ENCODE measurements around the gene PRTN3. TPM values are rescaled to one million over a fixed set of nuclear protein-coding genes. Genes with fewer than 3 reads are reported as not detected.

PRTN3 gene
- polyA plus RNA-seq, 1 donor (not counting 4 experiments of a cell fraction or from before 2014, with no cell fraction given), result not detected

DNA sequence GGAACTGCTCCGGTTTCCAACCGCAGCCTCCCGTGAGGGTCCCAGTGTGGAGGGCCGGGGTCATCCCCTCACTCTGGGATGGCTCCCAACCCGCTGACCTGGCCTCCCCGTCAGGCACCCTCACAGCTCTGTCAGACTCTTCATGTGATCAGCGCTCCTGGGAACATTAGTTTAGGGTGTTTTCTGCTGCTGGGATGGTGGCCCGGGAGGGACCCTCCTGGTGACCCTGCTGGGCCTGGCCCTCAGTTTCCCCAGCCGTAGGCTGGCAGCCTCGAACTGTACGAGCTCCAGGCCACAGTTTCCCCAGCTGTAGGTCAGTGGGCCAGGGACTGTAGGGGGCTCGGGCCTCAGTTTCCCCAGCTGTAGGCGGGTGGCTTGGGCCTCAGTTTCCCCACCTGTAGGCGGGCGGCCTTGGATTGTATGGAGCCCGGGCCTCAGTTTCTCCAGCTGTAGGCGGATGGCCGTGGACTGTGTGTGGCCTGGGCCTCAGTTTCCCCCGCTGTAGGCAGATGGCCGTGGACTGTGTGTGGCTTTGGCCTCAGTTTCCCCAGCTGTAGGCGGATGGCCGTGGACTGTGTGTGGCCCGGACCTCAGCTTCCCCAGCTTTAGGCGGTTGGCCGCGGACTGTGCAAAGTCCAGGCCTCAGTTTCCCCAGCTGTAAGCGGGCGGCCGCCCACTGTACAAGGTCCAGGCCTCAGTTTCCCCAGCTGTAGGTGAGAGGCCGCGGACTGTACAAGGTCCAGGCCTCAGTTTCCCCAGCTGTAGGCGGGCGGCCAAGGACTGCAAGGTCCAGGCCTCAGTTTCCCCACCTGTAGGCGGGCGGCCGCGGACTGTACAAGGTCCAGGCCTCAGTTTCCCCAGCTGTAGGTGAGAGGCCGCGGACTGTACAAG, 44.9 kb upstream of the PRTN3 start:
- Histone ChIP-seq H3K4me3 (ENCODE audit: control insufficient read depth in 2 of 3, extremely low read depth in 1 of 3, insufficient read depth in 2 of 3, low read depth in 1 of 3, low read length in 3 of 3) (peak overlapping the region; percentile 56 to 81 (median 68)), H3K27me3 (ENCODE audit: control insufficient read depth, extremely low read depth, insufficient read depth, low read length) (no peaks in the 10 kb centered on the region), H4K20me1 (ENCODE audit: control insufficient read depth, extremely low read depth, insufficient read depth, low read length) (peaks cover 26% of the 10 kb centered on the region), H3K9me3 (ENCODE audit: control insufficient read depth, low read depth, low read length) (no peaks in the 10 kb centered on the region), H3K4me1 (ENCODE audit: control insufficient read depth, extremely low read depth, insufficient read depth, low read length) (peaks cover 24% of the 10 kb centered on the region), H3K79me2 (ENCODE audit: control insufficient read depth, insufficient read depth, low read length) (peaks cover 31% of the 10 kb centered on the region), H3K9ac (ENCODE audit: control insufficient read depth, extremely low read depth, insufficient read depth, low read length) (peak overlapping the region; percentile 86), H3K36me3 (ENCODE audit: control insufficient read depth in 2 of 2, extremely low read depth in 1 of 2, insufficient read depth in 2 of 2, low read length in 2 of 2) (peaks cover 7 to 20% of the 10 kb centered on the region in 2 experiments), H3K27ac (ENCODE audit: control insufficient read depth, insufficient read depth, low read length) (no peak overlapping the region), H3K9me1 (ENCODE audit: control insufficient read depth, extremely low read depth, insufficient read depth, low read length) (no peaks in the 10 kb centered on the region), H3K4me2 (ENCODE audit: control insufficient read depth, extremely low read depth, insufficient read depth, low read depth, low read length) (peak overlapping the region; percentile 86), H2AFZ (ENCODE audit: control insufficient read depth, low read length) (no peak overlapping the region)
- dilution Hi-C loops (cut with MboI; ENCODE audit: extremely low pct_ligation_motif_present, low sequenced_read_pairs), result no loop called here
- TF ChIP-seq, protein P1, sequence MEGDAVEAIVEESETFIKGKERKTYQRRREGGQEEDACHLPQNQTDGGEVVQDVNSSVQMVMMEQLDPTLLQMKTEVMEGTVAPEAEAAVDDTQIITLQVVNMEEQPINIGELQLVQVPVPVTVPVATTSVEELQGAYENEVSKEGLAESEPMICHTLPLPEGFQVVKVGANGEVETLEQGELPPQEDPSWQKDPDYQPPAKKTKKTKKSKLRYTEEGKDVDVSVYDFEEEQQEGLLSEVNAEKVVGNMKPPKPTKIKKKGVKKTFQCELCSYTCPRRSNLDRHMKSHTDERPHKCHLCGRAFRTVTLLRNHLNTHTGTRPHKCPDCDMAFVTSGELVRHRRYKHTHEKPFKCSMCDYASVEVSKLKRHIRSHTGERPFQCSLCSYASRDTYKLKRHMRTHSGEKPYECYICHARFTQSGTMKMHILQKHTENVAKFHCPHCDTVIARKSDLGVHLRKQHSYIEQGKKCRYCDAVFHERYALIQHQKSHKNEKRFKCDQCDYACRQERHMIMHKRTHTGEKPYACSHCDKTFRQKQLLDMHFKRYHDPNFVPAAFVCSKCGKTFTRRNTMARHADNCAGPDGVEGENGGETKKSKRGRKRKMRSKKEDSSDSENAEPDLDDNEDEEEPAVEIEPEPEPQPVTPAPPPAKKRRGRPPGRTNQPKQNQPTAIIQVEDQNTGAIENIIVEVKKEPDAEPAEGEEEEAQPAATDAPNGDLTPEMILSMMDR (optimal IDR thresholded peaks at IDR 0.05 in 1 of 3, IDR thresholded peaks at IDR 0.05 in 1 of 3, conservative IDR thresholded peaks at IDR 0.05 in 1 of 3; ENCODE audit: extremely low read depth in 1 of 3, insufficient read depth in 2 of 3, low read length in 3 of 3), result no peak
- TF ChIP-seq EZH2 (IDR thresholded peaks at IDR 0.05; ENCODE audit: low read length), result no peak
- FAIRE-seq (no peak), DNase-seq (ENCODE audit: low read depth, low spot score) (no peak)

DNA sequence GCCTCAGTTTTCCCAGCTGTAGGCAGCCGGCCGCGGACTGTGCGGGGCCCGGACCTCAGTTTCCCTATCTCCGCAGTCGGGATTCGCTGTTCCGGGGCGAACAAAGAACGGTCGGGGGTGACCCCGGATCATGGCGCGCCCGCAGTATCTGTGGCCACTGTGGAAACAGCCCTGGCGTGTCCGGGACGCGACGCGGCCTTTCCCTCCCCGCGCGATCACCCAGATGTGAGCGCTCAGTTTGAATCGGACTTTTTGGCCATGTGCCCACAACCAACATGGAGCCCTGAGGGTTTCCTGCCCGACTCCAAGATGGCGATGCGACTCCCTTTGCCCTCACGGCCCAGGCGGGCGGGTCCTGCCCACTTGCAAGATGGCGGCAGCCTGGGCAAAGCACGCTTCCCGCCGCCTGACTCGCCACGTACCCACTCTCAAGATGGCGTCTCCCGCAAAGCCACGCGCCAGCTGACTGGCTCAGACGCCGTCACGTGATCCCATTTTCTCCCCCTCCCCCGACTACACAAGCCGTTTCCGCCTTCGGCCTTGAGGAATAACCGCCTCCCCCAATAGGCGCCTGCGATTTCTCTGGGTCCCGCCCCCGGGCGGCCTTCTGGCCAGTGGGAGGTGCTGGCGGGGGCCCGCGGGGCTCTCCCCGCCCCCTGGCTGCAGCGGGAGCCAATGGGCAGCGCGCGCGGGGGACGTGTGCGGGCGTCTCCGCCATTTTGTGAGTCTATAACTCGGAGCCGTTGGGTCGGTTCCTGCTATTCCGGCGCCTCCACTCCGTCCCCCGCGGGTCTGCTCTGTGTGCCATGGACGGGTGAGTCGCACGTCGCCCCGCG, 43.9 kb upstream of the PRTN3 start, which contains the start of gene PTBP1:
Gene PTBP1, plus strand, starts transcription at position 761 of the 836 bp plus-strand sequence. Its CDS starts 46 bp downstream, at position 807.
- H3K9me3 ChIP-seq (ENCODE audit: control insufficient read depth, low read depth, low read length), result no peaks in the 10 kb centered on the region
- no peaks in the 10 kb centered on the region for H3K9me1 ChIP-seq (ENCODE audit: control insufficient read depth, extremely low read depth, insufficient read depth, low read length)
- no peaks in the 10 kb centered on the region for H3K27me3 ChIP-seq (ENCODE audit: control insufficient read depth, extremely low read depth, insufficient read depth, low read length)
- H2AFZ ChIP-seq (ENCODE audit: control insufficient read depth, low read length), result peak within 1 kb of the TSS; percentile 85
- peaks cover 31% of the 10 kb centered on the region for H3K4me1 ChIP-seq (ENCODE audit: control insufficient read depth, extremely low read depth, insufficient read depth, low read length)
- dilution Hi-C loops (cut with MboI; ENCODE audit: extremely low pct_ligation_motif_present, low sequenced_read_pairs), result no loop called here
- peaks cover 41% of the 10 kb centered on the region for H3K79me2 ChIP-seq (ENCODE audit: control insufficient read depth, insufficient read depth, low read length)
- FAIRE-seq (peak; percentile 74), DNase-seq (ENCODE audit: low read depth, low spot score) (peak; percentile 100)
- peak within 1 kb of the TSS; percentile 96 for H3K4me2 ChIP-seq (ENCODE audit: control insufficient read depth, extremely low read depth, insufficient read depth, low read depth, low read length)
- peaks cover 10 to 29% of the 10 kb centered on the region in 2 experiments for H3K36me3 ChIP-seq (ENCODE audit: control insufficient read depth in 2 of 2, extremely low read depth in 1 of 2, insufficient read depth in 2 of 2, low read length in 2 of 2)
- no peak for TF ChIP-seq EZH2 (IDR thresholded peaks at IDR 0.05; ENCODE audit: low read length)
- TF ChIP-seq, protein P1 (optimal IDR thresholded peaks at IDR 0.05 in 1 of 3, IDR thresholded peaks at IDR 0.05 in 1 of 3, conservative IDR thresholded peaks at IDR 0.05 in 1 of 3; ENCODE audit: extremely low read depth in 1 of 3, insufficient read depth in 2 of 3, low read length in 3 of 3), result no peak
- H3K27ac ChIP-seq (ENCODE audit: control insufficient read depth, insufficient read depth, low read length), result peak within 1 kb of the TSS; percentile 73
- H3K4me3 ChIP-seq (ENCODE audit: control insufficient read depth in 2 of 3, extremely low read depth in 1 of 3, insufficient read depth in 2 of 3, low read depth in 1 of 3, low read length in 3 of 3), result peak within 1 kb of the TSS; percentile 83 to 99 (median 91)
- peaks cover 36% of the 10 kb centered on the region for H4K20me1 ChIP-seq (ENCODE audit: control insufficient read depth, extremely low read depth, insufficient read depth, low read length)
- peak within 1 kb of the TSS; percentile 91 for H3K9ac ChIP-seq (ENCODE audit: control insufficient read depth, extremely low read depth, insufficient read depth, low read length)
